Neuronal stem cell (in vitro differentiated cells): ENCODE results near the gene BIRC6.

Experiments
- DNase-seq: peaks from one replicate; pipeline ENCODE4 v3.0.0-alpha.2; 2013; ENCODE audit warnings: low spot score
- H2AFZ ChIP-seq: one replicate; pipeline ENCODE4 v1.6.1; 2013; ENCODE audit warnings: mild to moderate bottlenecking, low read length, inconsistent platforms
- H2AK5ac ChIP-seq: 2 replicates; pipeline ENCODE4 v1.6.1; 2013; ENCODE audit warnings: low read depth, mild to moderate bottlenecking, inconsistent platforms, low read length, moderate library complexity, mixed read lengths
- H2BK120ac ChIP-seq: 2 replicates; pipeline ENCODE4 v1.6.1; 2013; ENCODE audit warnings: low read depth, mild to moderate bottlenecking, inconsistent platforms, low read length, moderate library complexity, mixed read lengths
- H2BK12ac ChIP-seq: one replicate; pipeline ENCODE4 v1.6.1; 2013; ENCODE audit warnings: low read length, inconsistent platforms
- H2BK15ac ChIP-seq: 2 replicates; pipeline ENCODE4 v1.6.1; 2013; ENCODE audit warnings: mild to moderate bottlenecking, low read length, inconsistent platforms, mixed read lengths
- H2BK5ac ChIP-seq: one replicate; pipeline ENCODE4 v1.6.1; 2013; ENCODE audit warnings: inconsistent platforms, mild to moderate bottlenecking, low read length, moderate library complexity
- H3K14ac ChIP-seq: one replicate; pipeline ENCODE4 v1.6.1; 2013; ENCODE audit warnings: low read length, inconsistent platforms
- H3K18ac ChIP-seq: 2 replicates; pipeline ENCODE4 v1.6.1; 2013; ENCODE audit warnings: low read length, inconsistent platforms
- H3K23ac ChIP-seq: 2 replicates; pipeline ENCODE4 v1.6.1; 2013; ENCODE audit warnings: low read depth, mild to moderate bottlenecking, mixed read lengths, low read length, inconsistent platforms; ENCODE audit not compliant: poor library complexity
- H3K27ac ChIP-seq: replicated peaks from 3 replicates; pipeline ENCODE4 v1.5.1; 2013; ENCODE audit warnings: low read length, inconsistent platforms
- H3K27me3 ChIP-seq, 3 experiments: 2 replicates each; pipeline ENCODE4 v1.6.1; 2013; ENCODE audit warnings: low read length in 3 of 3, mild to moderate bottlenecking in 2 of 3, inconsistent platforms in 1 of 3, low read depth in 1 of 3, mixed read lengths in 1 of 3, moderate library complexity in 1 of 3; ENCODE audit not compliant: control insufficient read depth in 3 of 3, insufficient read depth in 3 of 3
- H3K36me3 ChIP-seq, 2 donors: replicated peaks in 1 of 2; 2 replicates each; pipeline ENCODE4 v1.6.1; 2013; ENCODE audit warnings: low read length in 2 of 2; ENCODE audit not compliant: control insufficient read depth in 2 of 2, insufficient read depth in 2 of 2
- H3K4ac ChIP-seq: 2 replicates; pipeline ENCODE4 v1.6.1; 2013; ENCODE audit warnings: inconsistent platforms, mild to moderate bottlenecking, low read length, moderate library complexity
- H3K4me1 ChIP-seq, 2 donors: 1 replicate in 1 of 2; 2 replicates in 1 of 2; pipeline ENCODE4 v1.6.1; 2013; ENCODE audit warnings: low read length in 2 of 2, low read depth in 1 of 2; ENCODE audit not compliant: control insufficient read depth in 2 of 2, insufficient read depth in 1 of 2
- H3K4me2 ChIP-seq: one replicate; pipeline ENCODE4 v1.6.1; 2013; ENCODE audit warnings: mild to moderate bottlenecking, low read length, inconsistent platforms; ENCODE audit not compliant: insufficient read depth, poor library complexity, severe bottlenecking
- H3K4me3 ChIP-seq, 2 donors: 2 replicates each; pipeline ENCODE4 v1.5.1; 2013; ENCODE audit warnings: low read length in 2 of 2, mild to moderate bottlenecking in 2 of 2, inconsistent platforms in 1 of 2, moderate library complexity in 1 of 2
- H3K79me1 ChIP-seq: one replicate; pipeline ENCODE4 v1.6.1; 2013; ENCODE audit warnings: low read depth, mild to moderate bottlenecking, inconsistent platforms, low read length, moderate library complexity
- H3K9ac ChIP-seq: one replicate; pipeline ENCODE4 v1.6.1; 2013; ENCODE audit warnings: mild to moderate bottlenecking, low read depth, low read length, inconsistent platforms; ENCODE audit not compliant: poor library complexity
- H3K9me3 ChIP-seq, 2 donors: replicated peaks in 1 of 2; 2 replicates each; pipeline versions ENCODE3 to v1.6.1; 2013; ENCODE audit warnings: low read length in 2 of 2, mild to moderate bottlenecking in 2 of 2, inconsistent platforms in 1 of 2, low read depth in 1 of 2, mixed read lengths in 1 of 2, moderate library complexity in 1 of 2; ENCODE audit not compliant: control insufficient read depth in 2 of 2, insufficient read depth in 1 of 2
- H4K8ac ChIP-seq: one replicate; pipeline ENCODE4 v1.6.1; 2013; ENCODE audit warnings: low read depth, mild to moderate bottlenecking, inconsistent platforms, low read length, moderate library complexity
- H4K91ac ChIP-seq: one replicate; pipeline ENCODE4 v1.6.1; 2013; ENCODE audit warnings: low read length, low read depth, mild to moderate bottlenecking, inconsistent platforms; ENCODE audit not compliant: poor library complexity
- WGBS, 2 donors: extraction: QIAGEN DNeasy Blood & Tissue Kit; methylation state at CpG; one replicate each; pipeline ENCODE4 v1.1.7; 2013; ENCODE audit warnings: missing lambda C conversion rate in 2 of 2, mixed read lengths in 1 of 2; ENCODE audit not compliant: insufficient read length in 2 of 2, insufficient replicate concordance in 1 of 2; ENCODE audit errors: extremely low coverage in 2 of 2; 5-methylcytosine and 5-hydroxymethylcytosine counted together

BIRC6 gene

DNA sequence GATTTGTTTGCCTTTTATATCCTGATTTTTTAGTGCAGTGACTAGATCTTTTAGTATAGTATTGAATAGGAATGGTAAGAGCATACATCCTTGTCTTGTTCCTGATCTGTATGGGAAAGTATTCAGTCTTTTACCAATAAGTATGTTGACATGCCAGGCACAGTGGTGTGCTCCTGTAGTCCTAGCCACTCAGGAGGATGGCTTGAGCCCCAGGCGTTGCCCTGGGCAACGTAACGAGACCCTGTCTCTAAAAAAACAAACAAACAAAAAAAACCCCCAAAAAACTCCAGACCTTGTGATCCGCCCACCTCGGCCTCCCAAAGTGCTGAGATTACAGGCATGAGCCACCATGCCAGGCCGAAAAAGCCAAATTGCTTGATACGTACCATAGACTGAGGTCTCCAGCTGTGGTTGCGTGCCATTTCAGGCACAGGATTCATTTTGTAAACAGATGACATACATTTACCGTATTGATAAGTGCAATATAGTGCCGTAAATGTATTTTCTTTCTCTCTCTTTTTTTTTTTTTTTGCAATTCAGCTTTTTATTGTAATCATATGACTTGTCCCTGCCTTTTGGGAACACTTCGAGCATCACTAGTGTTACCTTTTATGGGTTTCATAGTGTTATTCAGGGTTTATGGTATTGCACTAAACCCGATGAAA lies 18.5 kb downstream of the BIRC6 start:
- H3K4me1 ChIP-seq, result no peaks in the 10 kb centered on the region
- H3K27ac ChIP-seq, result no peak overlapping the region
- H3K9ac ChIP-seq, result no peak overlapping the region
- no peak overlapping the region for H4K8ac ChIP-seq
- peaks cover 0 to 2% of the 10 kb centered on the region in 2 donors for H3K9me3 ChIP-seq
- no peak overlapping the region for H2AK5ac ChIP-seq
- H4K91ac ChIP-seq, result no peak overlapping the region
- no peak overlapping the region for H2BK5ac ChIP-seq
- no peak overlapping the region for H3K14ac ChIP-seq
- DNase-seq, result no peak
- no peak overlapping the region for H3K18ac ChIP-seq
- H3K23ac ChIP-seq, result no peak overlapping the region
- no peak overlapping the region for H2BK120ac ChIP-seq
- H2BK12ac ChIP-seq, result no peak overlapping the region
- no peak overlapping the region for H3K4ac ChIP-seq
- peaks cover 5% of the 10 kb centered on the region for H3K79me1 ChIP-seq
- no peak overlapping the region for H3K4me2 ChIP-seq
- no peak overlapping the region for H2BK15ac ChIP-seq
- no peak overlapping the region for H2AFZ ChIP-seq
- H3K27me3 ChIP-seq, result no peaks in the 10 kb centered on the region
- WGBS, 2 donors, result no CpG with 5 or more reads among the region's 12 CpGs
- H3K36me3 ChIP-seq, result peaks cover 0 to 31% of the 10 kb centered on the region in 2 donors
- no peak overlapping the region for H3K4me3 ChIP-seq

DNA sequence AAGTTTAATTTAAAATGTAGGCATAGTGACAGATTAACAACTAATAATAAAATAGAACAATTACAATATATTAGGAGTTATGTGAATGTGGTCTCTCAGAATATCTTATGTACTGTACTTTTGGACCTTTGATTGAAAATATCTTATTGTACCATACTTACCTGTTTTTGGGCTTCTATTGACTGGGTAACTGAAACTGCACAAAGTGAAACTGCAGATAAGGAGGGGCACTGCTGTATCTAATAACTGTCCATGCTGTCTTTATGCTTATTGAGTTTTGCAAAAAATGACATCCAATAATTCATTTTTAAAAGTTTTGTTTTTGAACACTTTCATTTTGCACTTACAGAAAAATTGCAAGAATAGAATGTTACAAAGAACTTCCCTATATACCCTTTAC lies 19.9 kb downstream of the BIRC6 start:
- H3K14ac ChIP-seq, result no peak overlapping the region
- H3K36me3 ChIP-seq, result peaks cover 0 to 44% of the 10 kb centered on the region in 2 donors
- no peak overlapping the region for H3K4me3 ChIP-seq
- no peak overlapping the region for H2BK12ac ChIP-seq
- peaks cover 0 to 2% of the 10 kb centered on the region in 2 donors for H3K9me3 ChIP-seq
- H3K4me2 ChIP-seq, result no peak overlapping the region
- H3K9ac ChIP-seq, result no peak overlapping the region
- peaks cover 5% of the 10 kb centered on the region for H3K79me1 ChIP-seq
- no peak overlapping the region for H4K91ac ChIP-seq
- no peaks in the 10 kb centered on the region for H3K4me1 ChIP-seq
- H3K4ac ChIP-seq, result no peak overlapping the region
- no peak overlapping the region for H2BK120ac ChIP-seq
- no peak overlapping the region for H2AFZ ChIP-seq
- H2AK5ac ChIP-seq, result no peak overlapping the region
- no peak overlapping the region for H2BK15ac ChIP-seq
- H3K23ac ChIP-seq, result no peak overlapping the region
- no peak for DNase-seq
- no peaks in the 10 kb centered on the region for H3K27me3 ChIP-seq
- H3K18ac ChIP-seq, result no peak overlapping the region
- H4K8ac ChIP-seq, result no peak overlapping the region
- H3K27ac ChIP-seq, result no peak overlapping the region
- no peak overlapping the region for H2BK5ac ChIP-seq

DNA sequence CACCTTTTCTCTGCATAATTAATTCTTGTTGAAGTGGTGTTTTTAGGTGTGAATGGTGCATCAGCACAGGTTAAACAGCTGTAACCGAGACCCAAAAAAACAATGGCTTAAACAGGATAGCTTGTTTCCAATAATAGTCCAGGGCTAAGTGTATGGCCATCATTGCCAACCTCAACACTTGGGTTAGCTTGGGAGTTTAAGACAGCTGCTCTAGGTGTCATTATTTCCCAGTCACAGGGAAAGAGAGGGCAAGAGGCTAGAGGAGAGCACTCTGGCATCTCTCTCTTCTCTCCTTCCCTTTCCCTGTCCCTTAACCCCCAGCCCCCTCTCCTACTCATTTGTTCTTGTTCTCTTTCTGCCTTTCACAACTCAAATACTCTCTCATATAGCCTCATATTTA lies 21.1 kb downstream of the BIRC6 start:
- Histone ChIP-seq H3K23ac (no peak overlapping the region), H4K8ac (no peak overlapping the region), H3K27me3 (no peaks in the 10 kb centered on the region), H2BK120ac (no peak overlapping the region), H4K91ac (no peak overlapping the region), H2BK12ac (no peak overlapping the region), H3K27ac (no peak overlapping the region), H3K79me1 (peaks cover 5% of the 10 kb centered on the region), H3K9ac (no peak overlapping the region), H3K4me2 (no peak overlapping the region), H3K4ac (no peak overlapping the region), H3K4me1 (no peaks in the 10 kb centered on the region), H2AK5ac (no peak overlapping the region), H3K9me3 (peaks cover 0 to 2% of the 10 kb centered on the region in 2 donors), H2BK5ac (no peak overlapping the region), H3K36me3 (peaks cover 2 to 49% of the 10 kb centered on the region in 2 donors), H3K18ac (no peak overlapping the region), H3K4me3 (no peak overlapping the region), H2AFZ (no peak overlapping the region), H3K14ac (no peak overlapping the region), H2BK15ac (no peak overlapping the region)
- no CpG with 5 or more reads among the region's 1 CpG for WGBS, 2 donors
- DNase-seq, result no peak

DNA sequence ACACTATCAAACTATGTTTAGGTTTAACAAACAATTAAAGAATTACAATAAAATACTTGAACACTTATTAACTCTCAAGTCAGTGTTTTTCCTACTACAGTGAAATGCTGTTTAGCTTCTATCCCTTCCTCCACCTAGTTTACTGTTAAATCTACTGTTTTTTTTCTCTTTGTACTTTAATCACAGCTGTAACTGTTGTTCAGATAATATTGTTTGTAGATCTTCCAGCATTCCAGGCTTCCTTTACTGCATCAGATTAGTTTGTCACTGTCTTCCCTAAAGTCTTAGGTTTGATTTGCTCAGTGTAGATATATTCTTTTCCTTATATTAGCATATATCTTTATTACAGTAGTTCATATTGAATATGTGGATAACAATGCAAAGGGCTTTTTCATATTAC lies 22.5 kb downstream of the BIRC6 start:
- Histone ChIP-seq H3K4me3 (no peak overlapping the region), H2BK5ac (no peak overlapping the region), H2AK5ac (no peak overlapping the region), H2BK12ac (no peak overlapping the region), H4K91ac (no peak overlapping the region), H3K4ac (no peak overlapping the region), H3K18ac (no peak overlapping the region), H3K23ac (no peak overlapping the region), H2BK15ac (no peak overlapping the region), H4K8ac (no peak overlapping the region), H3K9me3 (no peaks in the 10 kb centered on the region), H3K9ac (no peak overlapping the region), H2AFZ (no peak overlapping the region), H2BK120ac (no peak overlapping the region), H3K36me3 (peaks cover 2 to 56% of the 10 kb centered on the region in 2 donors), H3K4me2 (no peak overlapping the region), H3K4me1 (no peaks in the 10 kb centered on the region), H3K27ac (no peak overlapping the region), H3K79me1 (peaks cover 2% of the 10 kb centered on the region), H3K27me3 (no peaks in the 10 kb centered on the region), H3K14ac (no peak overlapping the region)
- DNase-seq, result no peak
